ENCODE data around the gene MMS22L. TPM values are rescaled to one million over a fixed set of nuclear protein-coding genes. Genes with fewer than 3 reads are reported as not detected.

Gene MMS22L, protein sequence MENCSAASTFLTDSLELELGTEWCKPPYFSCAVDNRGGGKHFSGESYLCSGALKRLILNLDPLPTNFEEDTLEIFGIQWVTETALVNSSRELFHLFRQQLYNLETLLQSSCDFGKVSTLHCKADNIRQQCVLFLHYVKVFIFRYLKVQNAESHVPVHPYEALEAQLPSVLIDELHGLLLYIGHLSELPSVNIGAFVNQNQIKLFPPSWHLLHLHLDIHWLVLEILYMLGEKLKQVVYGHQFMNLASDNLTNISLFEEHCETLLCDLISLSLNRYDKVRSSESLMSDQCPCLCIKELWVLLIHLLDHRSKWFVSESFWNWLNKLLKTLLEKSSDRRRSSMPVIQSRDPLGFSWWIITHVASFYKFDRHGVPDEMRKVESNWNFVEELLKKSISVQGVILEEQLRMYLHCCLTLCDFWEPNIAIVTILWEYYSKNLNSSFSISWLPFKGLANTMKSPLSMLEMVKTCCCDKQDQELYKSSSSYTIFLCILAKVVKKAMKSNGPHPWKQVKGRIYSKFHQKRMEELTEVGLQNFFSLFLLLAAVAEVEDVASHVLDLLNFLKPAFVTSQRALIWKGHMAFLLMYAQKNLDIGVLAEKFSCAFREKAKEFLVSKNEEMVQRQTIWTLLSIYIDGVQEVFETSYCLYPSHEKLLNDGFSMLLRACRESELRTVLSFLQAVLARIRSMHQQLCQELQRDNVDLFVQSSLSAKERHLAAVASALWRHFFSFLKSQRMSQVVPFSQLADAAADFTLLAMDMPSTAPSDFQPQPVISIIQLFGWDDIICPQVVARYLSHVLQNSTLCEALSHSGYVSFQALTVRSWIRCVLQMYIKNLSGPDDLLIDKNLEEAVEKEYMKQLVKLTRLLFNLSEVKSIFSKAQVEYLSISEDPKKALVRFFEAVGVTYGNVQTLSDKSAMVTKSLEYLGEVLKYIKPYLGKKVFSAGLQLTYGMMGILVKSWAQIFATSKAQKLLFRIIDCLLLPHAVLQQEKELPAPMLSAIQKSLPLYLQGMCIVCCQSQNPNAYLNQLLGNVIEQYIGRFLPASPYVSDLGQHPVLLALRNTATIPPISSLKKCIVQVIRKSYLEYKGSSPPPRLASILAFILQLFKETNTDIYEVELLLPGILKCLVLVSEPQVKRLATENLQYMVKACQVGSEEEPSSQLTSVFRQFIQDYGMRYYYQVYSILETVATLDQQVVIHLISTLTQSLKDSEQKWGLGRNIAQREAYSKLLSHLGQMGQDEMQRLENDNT
- total RNA-seq = 1.6 and 3.8 TPM in 2 replicates

GRCh38 chr6:97282726-97283617, at the start of gene MMS22L:
Gene MMS22L, minus strand, starts transcription at chr6:97283216. Its CDS starts 739 bp downstream, at chr6:97282477.

